Vagina (tissue), 2 donors: ENCODE measurements around the gene PDE6C. TPM values are rescaled to one million over a fixed set of nuclear protein-coding genes. Genes with fewer than 3 reads are reported as not detected.

Source experiments
- DNase-seq, 2 donors: peaks; one replicate each; pipeline ENCODE4 v3.0.0-alpha.2; 2017; ENCODE audit errors: extremely low spot score in 2 of 2
- H3K27ac ChIP-seq: fragments of 200-600 bp; sonication (generic); one replicate; pipeline ENCODE4 v1.5.1; 2019
- H3K27me3 ChIP-seq: fragments of 200-600 bp; sonication (generic); one replicate; pipeline ENCODE4 v1.5.1; 2019
- H3K36me3 ChIP-seq, 2 donors: fragments of 200-600 bp; sonication (generic); one replicate each; pipeline ENCODE4 v1.5.1; 2017 to 2019
- H3K4me1 ChIP-seq: fragments of 200-600 bp; sonication (generic); one replicate; pipeline ENCODE4 v1.5.1; 2019
- H3K4me3 ChIP-seq, 2 donors: fragments of 200-600 bp; sonication (generic); 1 replicate in 1 of 2; 2 replicates in 1 of 2; pipeline ENCODE4 v1.5.1; 2016 to 2019
- H3K9me3 ChIP-seq: fragments of 200-600 bp; sonication (generic); one replicate; pipeline ENCODE4 v1.5.1; 2019
- CTCF ChIP-seq, 3 experiments: fragments of 450-650 bp in 2 of 3; fragments of 200-600 bp in 1 of 3; sonication (generic) in 1 of 3; IDR thresholded peaks; one replicate each; pipeline ENCODE4 v1.5.1; 2017 to 2019; ENCODE audit warnings: antibody characterized with exemption in 3 of 3, mild to moderate bottlenecking in 2 of 3, moderate library complexity in 2 of 3
- POLR2A ChIP-seq, 2 donors: fragments of 450-650 bp; IDR thresholded peaks; one replicate each; pipeline ENCODE4 v1.6.1; 2017; ENCODE audit warnings: antibody characterized with exemption in 2 of 2, mild to moderate bottlenecking in 2 of 2, moderate library complexity in 2 of 2
- POLR2AphosphoS5 ChIP-seq, 2 donors: sonication (generic); formaldehyde crosslinking; IDR thresholded peaks; one replicate each; pipeline ENCODE4 v1.9.0; 2017; ENCODE audit warnings: antibody characterized with exemption in 2 of 2, mild to moderate bottlenecking in 2 of 2, low read depth in 1 of 2; ENCODE audit not compliant: insufficient read depth in 1 of 2
- intact Hi-C: fragments of 100-400 bp; cut with DNase I; formaldehyde crosslinking; loops from one replicate; pipeline ENCODE4 v1.15.1; 2023
- total RNA-seq: library from RNA; depleted of rRNA; stranded (reverse); fragments of >200 nt; gene quantifications from one replicate; pipeline ENCODE4 v1.2.3, GENCODE V29; 2016

The PDE6C gene
- total RNA-seq, 1 donor from 2014 or later: not detected

DNA sequence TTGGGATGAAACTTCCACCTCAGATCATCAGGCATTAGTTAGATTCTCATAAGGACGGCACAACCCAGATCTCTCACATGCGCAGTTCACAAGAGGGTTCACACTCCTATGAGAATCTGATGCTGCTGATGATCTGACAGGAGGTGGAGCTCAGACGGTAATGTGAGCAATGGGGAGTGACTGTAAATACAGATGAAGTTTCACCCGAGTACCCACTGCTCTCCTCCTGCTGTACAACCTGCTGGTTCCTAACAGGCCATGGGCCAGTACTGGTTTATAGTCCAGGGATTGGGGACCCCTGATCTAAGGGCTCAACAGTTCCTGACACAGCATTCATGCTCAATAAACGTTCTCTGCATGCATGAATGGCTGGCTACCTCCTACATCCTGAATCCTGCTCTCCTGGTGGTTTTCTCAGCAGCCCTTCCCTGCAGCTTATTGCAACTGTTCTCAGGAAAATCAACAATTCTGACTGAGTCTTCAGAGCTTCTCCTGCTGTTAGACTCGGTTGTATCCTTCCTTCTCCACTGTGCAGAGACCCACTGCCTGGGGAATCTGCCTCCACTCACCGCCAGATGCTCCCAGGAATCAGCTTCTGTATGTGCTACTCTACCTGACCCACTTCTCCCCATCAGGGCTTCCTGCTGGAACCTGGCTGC is 17.4 kb downstream of the PDE6C start:
- H3K36me3 ChIP-seq: no peaks in the 10 kb centered on the region
- H3K27me3 ChIP-seq: no peaks in the 10 kb centered on the region
- H3K27ac ChIP-seq: no peak overlapping the region
- H3K4me1 ChIP-seq: no peaks in the 10 kb centered on the region
- TF ChIP-seq POLR2A (IDR thresholded peaks at IDR 0.05): no peak
- TF ChIP-seq POLR2AphosphoS5 (IDR thresholded peaks at IDR 0.05; ENCODE audit: insufficient read depth in 1 of 2, low read depth in 1 of 2): no peak
- no peak for TF ChIP-seq CTCF (IDR thresholded peaks at IDR 0.05)
- H3K4me3 ChIP-seq: no peak overlapping the region
- DNase-seq: no peak
- no peaks in the 10 kb centered on the region for H3K9me3 ChIP-seq
- intact Hi-C loops: no loop called here

- intact Hi-C loops: no loop called here
- Histone ChIP-seq H3K27me3 (no peaks in the 10 kb centered on the region), H3K4me3 (no peak overlapping the region), H3K36me3 (no peaks in the 10 kb centered on the region), H3K27ac (no peak overlapping the region), H3K9me3 (no peaks in the 10 kb centered on the region), H3K4me1 (no peaks in the 10 kb centered on the region)
- TF ChIP-seq POLR2A (IDR thresholded peaks at IDR 0.05) (no peak), CTCF (IDR thresholded peaks at IDR 0.05) (no peak), POLR2AphosphoS5 (IDR thresholded peaks at IDR 0.05; ENCODE audit: insufficient read depth in 1 of 2, low read depth in 1 of 2) (no peak)
- no peak for DNase-seq
These were observed 18.6 kb downstream of the PDE6C start for GRCh38 chr10:93630625-93631557.

- Histone ChIP-seq H3K4me1 (no peaks in the 10 kb centered on the region), H3K4me3 (no peak overlapping the region), H3K27ac (no peak overlapping the region), H3K36me3 (no peaks in the 10 kb centered on the region), H3K9me3 (no peaks in the 10 kb centered on the region), H3K27me3 (no peaks in the 10 kb centered on the region)
- no peak for DNase-seq
- intact Hi-C loops: no loop called here
- TF ChIP-seq CTCF (IDR thresholded peaks at IDR 0.05): no peak
- TF ChIP-seq POLR2AphosphoS5 (IDR thresholded peaks at IDR 0.05; ENCODE audit: insufficient read depth in 1 of 2, low read depth in 1 of 2): no peak
- no peak for TF ChIP-seq POLR2A (IDR thresholded peaks at IDR 0.05)
These were observed 27.5 kb downstream of the PDE6C start for GRCh38 chr10:93639791-93640190.

DNA sequence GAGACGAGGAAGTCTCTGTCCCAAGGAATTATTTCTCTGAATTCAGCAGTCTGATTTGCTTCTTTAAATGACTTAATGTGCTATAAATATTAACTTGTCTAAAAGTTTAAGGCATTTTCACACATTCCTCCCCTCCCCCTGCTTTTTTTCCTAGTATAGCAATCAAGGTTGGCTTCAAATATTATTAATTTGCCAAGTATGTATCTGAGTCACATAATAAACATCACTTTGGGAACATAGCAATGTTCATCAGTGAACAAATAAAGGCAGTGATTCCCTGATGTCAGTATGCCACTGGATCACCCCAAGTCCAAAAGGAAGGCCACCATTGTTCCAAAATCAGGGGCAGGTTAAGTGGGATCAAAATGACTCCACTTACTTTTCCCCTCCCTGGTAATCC is 40.5 kb downstream of the PDE6C start:
- Histone ChIP-seq H3K4me1 (no peaks in the 10 kb centered on the region), H3K27me3 (no peaks in the 10 kb centered on the region), H3K27ac (no peak overlapping the region), H3K4me3 (no peak overlapping the region), H3K36me3 (no peaks in the 10 kb centered on the region), H3K9me3 (no peaks in the 10 kb centered on the region)
- intact Hi-C loops: no loop called here
- no peak for DNase-seq
- no peak for TF ChIP-seq POLR2AphosphoS5 (IDR thresholded peaks at IDR 0.05; ENCODE audit: insufficient read depth in 1 of 2, low read depth in 1 of 2)
- no peak for TF ChIP-seq POLR2A (IDR thresholded peaks at IDR 0.05)
- TF ChIP-seq CTCF (IDR thresholded peaks at IDR 0.05): no peak

GRCh38 chr10:93654201-93654600 is 41.9 kb downstream of the PDE6C start:
- no peak for DNase-seq
- no peaks in the 10 kb centered on the region for H3K9me3 ChIP-seq
- intact Hi-C loops: no loop called here

More at GRCh38 chr10:93654201-93654600, 41.9 kb downstream of the PDE6C start:
- Histone ChIP-seq H3K4me1 (no peaks in the 10 kb centered on the region), H3K36me3 (no peaks in the 10 kb centered on the region), H3K4me3 (no peak overlapping the region), H3K27ac (no peak overlapping the region), H3K27me3 (no peaks in the 10 kb centered on the region)
- TF ChIP-seq POLR2AphosphoS5 (IDR thresholded peaks at IDR 0.05; ENCODE audit: insufficient read depth in 1 of 2, low read depth in 1 of 2) (no peak), POLR2A (IDR thresholded peaks at IDR 0.05) (no peak)
